ENCODE measurements around the gene MYH6. TPM values are rescaled to one million over a fixed set of nuclear protein-coding genes. Genes with fewer than 3 reads are reported as not detected.

MYH6 gene
- total RNA-seq, 1 experiment from 2014 or later = not detected

- TF ChIP-seq CTCF (IDR thresholded peaks at IDR 0.05) = no peak
- no peak for TF ChIP-seq REST (IDR thresholded peaks at IDR 0.05; ENCODE audit: insufficient read depth in 1 of 2, low read depth in 2 of 2, low read length in 1 of 2)
- TF ChIP-seq SIN3A (IDR thresholded peaks at IDR 0.05; ENCODE audit: borderline replicate concordance, insufficient read depth, low read depth, low read length) = no peak
- TF ChIP-seq TCF7L2 (IDR thresholded peaks at IDR 0.05; ENCODE audit: low read depth, low read length) = no peak
- TF ChIP-seq POLR2AphosphoS5 (IDR thresholded peaks at IDR 0.05; ENCODE audit: low read depth, low read length) = no peak
- in situ Hi-C loops (cut with HindIII; ENCODE audit: low pct_unique_long_range_greater_than_20kb, low sequenced_read_pairs) = no loop called here
Measured at GRCh38 chr14:23409966-23410635, 2.0 kb upstream of the MYH6 start.

DNA sequence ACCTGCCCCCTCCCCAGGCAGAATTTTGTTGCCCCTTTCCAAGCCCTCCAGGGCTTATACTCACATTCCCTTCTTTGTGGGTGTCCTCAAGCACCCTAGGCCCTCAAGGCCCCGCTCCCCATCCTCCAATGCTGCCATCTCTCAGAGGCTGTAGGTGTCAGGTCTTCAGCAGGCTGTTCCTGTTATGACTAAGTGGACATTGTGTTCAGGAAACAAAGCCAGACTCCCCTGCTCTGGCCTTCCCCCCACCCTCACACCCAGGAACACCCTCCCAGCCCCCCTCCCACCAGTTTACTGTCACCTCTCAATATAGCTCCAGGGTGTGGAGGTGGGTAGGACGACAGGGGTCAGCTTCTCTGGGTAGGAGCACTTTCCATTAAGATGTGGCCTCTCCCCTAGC is 1.4 kb upstream of the MYH6 start:
- no TSS peak for BruUV-seq (replicated peaks)
- H3K4me1 ChIP-seq (ENCODE audit: control insufficient read depth, insufficient read depth, low read length) = no peaks in the 10 kb centered on the region
- no peak for TF ChIP-seq POLR2AphosphoS5 (IDR thresholded peaks at IDR 0.05; ENCODE audit: low read depth, low read length)
- ChIA-PET POLR2A (no interaction called here), CTCF (no interaction called here)
- H3K36me3 ChIP-seq (ENCODE audit: control insufficient read depth, insufficient read depth, low read length) = no peaks in the 10 kb centered on the region
- ATAC-seq (no peak), DNase-seq (ENCODE audit: low read depth, low spot score) (no peak)
- no peaks in the 10 kb centered on the region for H3K27me3 ChIP-seq (ENCODE audit: control insufficient read depth, insufficient read depth, low read length)
- no peak overlapping the region for H3K27ac ChIP-seq (ENCODE audit: low read length)
- in situ Hi-C loops (cut with HindIII; ENCODE audit: low pct_unique_long_range_greater_than_20kb, low sequenced_read_pairs) = no loop called here
- intact Hi-C loops (cut with micrococcal nuclease; ENCODE audit: unreplicated experiment) = no loop called here
- no peak overlapping the region for H3K4me3 ChIP-seq (ENCODE audit: low read depth in 2 of 2, low read length in 2 of 2)
- no peaks in the 10 kb centered on the region for H3K9me3 ChIP-seq (ENCODE audit: control insufficient read depth, insufficient read depth, low read depth, low read length)

More at GRCh38 chr14:23409966-23410635, 2.0 kb upstream of the MYH6 start:
- DNase-seq (ENCODE audit: low read depth, low spot score) = no peak
- H3K27me3 ChIP-seq (ENCODE audit: control insufficient read depth, insufficient read depth, low read length) = no peaks in the 10 kb centered on the region
- no TSS peak for BruUV-seq (replicated peaks)
- H3K9me3 ChIP-seq (ENCODE audit: control insufficient read depth, insufficient read depth, low read depth, low read length) = no peaks in the 10 kb centered on the region
- ATAC-seq = no peak
- no peak overlapping the region for H3K27ac ChIP-seq (ENCODE audit: low read length)
- intact Hi-C loops (cut with micrococcal nuclease; ENCODE audit: unreplicated experiment) = no loop called here
- H3K4me3 ChIP-seq (ENCODE audit: low read depth in 2 of 2, low read length in 2 of 2) = no peak overlapping the region
- POLR2A ChIA-PET = no interaction called here
- H3K36me3 ChIP-seq (ENCODE audit: control insufficient read depth, insufficient read depth, low read length) = no peaks in the 10 kb centered on the region
- H3K4me1 ChIP-seq (ENCODE audit: control insufficient read depth, insufficient read depth, low read length) = no peaks in the 10 kb centered on the region
- CTCF ChIA-PET = no interaction called here

DNA sequence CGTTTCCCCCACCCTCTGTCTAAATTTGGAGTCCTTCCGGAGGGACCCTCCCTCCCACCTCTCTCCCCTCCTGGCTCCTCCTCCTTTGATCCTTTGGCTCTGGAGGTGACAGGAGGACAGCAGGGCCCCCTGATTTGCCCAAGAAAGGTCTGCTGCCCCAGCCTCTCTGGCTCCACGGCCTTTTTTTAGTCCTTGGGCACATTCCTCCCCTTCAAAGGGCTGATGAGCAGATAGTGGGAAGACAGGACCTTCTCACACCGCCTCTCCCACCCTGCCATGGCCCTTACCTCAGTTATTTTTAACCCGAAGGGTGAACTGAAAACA is 196 bp upstream of the MYH6 start:
- Histone ChIP-seq H3K4me1 (ENCODE audit: control insufficient read depth, insufficient read depth, low read length) (no peaks in the 10 kb centered on the region), H3K4me3 (ENCODE audit: low read depth in 2 of 2, low read length in 2 of 2) (no peak overlapping the region), H3K27me3 (ENCODE audit: control insufficient read depth, insufficient read depth, low read length) (no peaks in the 10 kb centered on the region; the same call in 1 of the 2 replicates), H3K9me3 (ENCODE audit: control insufficient read depth, insufficient read depth, low read depth, low read length) (no peaks in the 10 kb centered on the region), H3K36me3 (ENCODE audit: control insufficient read depth, insufficient read depth, low read length) (no peaks in the 10 kb centered on the region), H3K27ac (ENCODE audit: low read length) (no peak overlapping the region)
- no peak for ATAC-seq
- POLR2A ChIA-PET = no interaction called here
- no peak for TF ChIP-seq TCF7L2 (IDR thresholded peaks at IDR 0.05; ENCODE audit: low read depth, low read length)
- TF ChIP-seq POLR2AphosphoS5 (IDR thresholded peaks at IDR 0.05; ENCODE audit: low read depth, low read length) = no peak
- no peak for TF ChIP-seq SIN3A (IDR thresholded peaks at IDR 0.05; ENCODE audit: borderline replicate concordance, insufficient read depth, low read depth, low read length)
- no peak for TF ChIP-seq REST (IDR thresholded peaks at IDR 0.05; ENCODE audit: insufficient read depth in 1 of 2, low read depth in 2 of 2, low read length in 1 of 2)
- TF ChIP-seq CTCF (IDR thresholded peaks at IDR 0.05) = no peak
- no TSS peak for BruUV-seq (replicated peaks)
- intact Hi-C loops (cut with micrococcal nuclease; ENCODE audit: unreplicated experiment) (no loop called here), in situ Hi-C loops (cut with HindIII; ENCODE audit: low pct_unique_long_range_greater_than_20kb, low sequenced_read_pairs) (no loop called here)
- no peak for DNase-seq (ENCODE audit: low read depth, low spot score)
- CTCF ChIA-PET = no interaction called here
